GM15510 (cell line): ENCODE results near the gene SLC22A17.

ENCODE experiments used
- POLR2A ChIP-seq: IDR thresholded peaks from 3 replicates; pipeline ENCODE4 v1.6.1; 2011; ENCODE audit warnings: borderline replicate concordance; ENCODE audit not compliant: insufficient read length; ENCODE audit errors: extremely low read depth

The SLC22A17 gene

GRCh38 chr14:23384364-23385080 is 31.8 kb upstream of the SLC22A17 start:
- TF ChIP-seq POLR2A = no peak

DNA sequence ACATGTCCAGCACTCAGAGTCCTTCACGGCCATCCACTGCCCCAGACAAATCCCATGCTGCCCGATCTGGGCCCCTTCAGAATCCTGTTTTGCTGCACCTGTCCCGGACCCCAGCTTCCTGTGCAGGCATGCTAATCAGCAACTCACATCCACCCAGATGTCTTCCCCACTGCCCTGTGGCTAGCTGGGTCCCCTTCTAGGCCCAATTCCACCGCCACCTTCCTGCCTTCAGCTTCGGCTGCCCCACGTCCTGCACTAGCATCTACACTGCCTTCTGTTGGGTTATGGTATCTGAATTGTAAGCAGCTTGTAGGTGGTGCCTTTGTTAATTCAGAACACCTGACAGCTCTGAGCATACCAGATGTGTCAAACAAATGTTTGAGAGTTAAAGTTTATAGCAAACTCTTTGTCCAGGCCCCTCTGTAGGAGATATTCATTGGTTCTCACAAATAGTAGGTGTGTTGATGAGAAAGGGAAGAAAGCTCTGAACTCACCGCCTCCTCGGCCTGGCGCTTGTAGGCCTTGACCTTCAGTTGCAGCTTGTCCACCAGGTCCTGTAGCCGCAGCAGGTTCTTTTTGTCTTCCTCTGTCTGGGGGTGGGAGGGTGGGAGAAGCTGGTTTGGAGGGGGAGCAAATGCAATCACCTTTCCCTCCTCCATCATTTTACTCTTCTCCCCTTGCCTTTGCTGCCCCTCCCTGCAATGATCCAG is 30.2 kb upstream of the SLC22A17 start:
- TF ChIP-seq POLR2A = no peak

GRCh38 chr14:23382276-23382675 is 29.6 kb upstream of the SLC22A17 start:
- no peak for TF ChIP-seq POLR2A

- TF ChIP-seq POLR2A = no peak
These were observed 29.2 kb upstream of the SLC22A17 start for GRCh38 chr14:23381871-23382270.

DNA sequence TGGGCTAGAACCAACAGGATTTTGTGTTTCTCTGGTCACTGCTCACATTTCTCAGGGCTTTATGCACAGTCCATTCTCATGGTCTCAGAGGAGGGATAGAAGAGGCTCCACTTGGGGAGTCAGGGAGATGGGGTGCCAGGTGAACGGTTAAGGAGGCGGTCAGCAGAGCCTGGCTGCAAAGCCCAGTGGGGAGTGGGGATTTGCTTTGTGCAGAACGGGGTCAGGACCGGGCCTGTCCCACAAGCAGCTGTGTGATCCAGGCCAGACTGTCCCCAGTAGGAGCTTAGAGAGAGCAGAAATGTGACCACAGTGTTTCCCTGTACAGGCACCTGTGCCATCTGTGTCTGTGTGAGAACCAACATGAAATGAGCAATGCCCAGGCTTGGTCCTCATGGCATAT is 28.3 kb upstream of the SLC22A17 start:
- no peak for TF ChIP-seq POLR2A

DNA sequence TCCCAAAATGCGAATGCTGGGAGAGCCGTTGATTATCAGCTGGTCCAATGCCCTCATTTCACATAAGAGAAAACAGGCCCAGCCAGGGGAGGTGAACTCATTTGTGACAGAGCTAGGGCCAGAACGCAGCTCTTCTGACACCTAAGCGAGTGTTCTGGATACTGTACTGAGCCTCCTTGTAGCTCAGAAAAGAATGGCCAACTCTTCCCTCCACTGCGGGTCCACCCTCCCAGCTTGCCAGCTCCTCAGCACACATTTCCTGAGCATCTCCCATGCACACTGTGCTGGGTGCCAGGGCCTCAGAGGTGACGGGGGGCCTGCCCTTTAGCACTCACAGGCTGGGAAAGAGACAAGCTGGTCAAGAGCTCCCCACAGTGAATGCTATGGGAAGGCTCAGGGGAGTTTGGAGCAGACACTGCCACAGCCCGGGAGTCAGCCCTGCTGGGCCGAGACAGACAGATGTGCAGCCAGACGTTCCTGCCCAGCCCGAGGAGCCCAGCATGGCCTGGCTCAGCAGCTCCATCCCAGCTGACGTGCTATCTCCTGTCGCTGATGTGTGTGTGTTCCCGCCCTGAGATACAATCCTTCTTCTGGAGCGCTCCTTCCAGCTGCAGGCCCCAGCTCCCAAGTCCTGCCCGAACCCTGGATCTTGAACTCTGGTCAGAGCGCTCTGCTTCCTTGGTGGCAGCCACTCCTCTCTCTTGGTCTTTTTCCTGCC is 27.7 kb upstream of the SLC22A17 start:
- TF ChIP-seq POLR2A = no peak

DNA sequence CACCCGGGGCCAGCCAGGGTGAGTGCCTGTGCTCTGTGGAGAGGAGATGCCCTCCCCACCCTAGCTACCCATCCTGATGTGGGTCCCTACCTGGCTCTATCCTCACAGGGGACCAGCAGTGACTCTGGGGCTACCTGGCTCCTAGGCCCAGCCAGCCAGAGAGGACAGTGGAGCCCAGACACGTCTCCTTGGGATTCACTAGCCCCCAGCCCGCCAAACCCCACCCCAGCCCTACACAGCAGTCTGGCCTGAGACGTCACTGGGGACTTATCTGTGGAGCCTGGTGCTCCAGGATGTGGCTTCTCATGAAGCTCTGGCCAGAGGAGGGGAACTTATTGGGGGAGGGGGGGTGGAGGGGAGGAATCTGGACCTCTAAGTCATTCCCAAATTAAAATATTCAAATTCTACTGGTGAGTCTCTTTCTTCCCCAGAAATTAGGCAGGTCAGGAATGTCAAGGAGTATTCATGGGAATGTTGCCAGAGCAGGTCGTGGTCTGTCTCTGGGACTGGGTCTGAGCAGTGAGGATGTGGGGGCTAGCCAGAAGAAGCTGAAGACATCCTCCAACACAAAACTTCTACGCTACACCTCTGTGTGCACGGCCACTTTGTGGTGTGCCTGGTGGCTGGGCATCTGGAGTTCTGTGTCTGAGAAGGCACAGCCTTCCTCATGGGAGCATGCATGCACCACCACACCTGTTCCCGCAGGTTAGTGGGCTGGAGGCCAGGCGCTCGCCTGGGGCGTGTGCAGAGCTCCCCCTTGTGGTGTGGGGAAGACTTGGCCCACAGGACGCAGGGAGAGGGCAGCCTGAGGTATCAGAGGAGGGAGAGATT is 26.9 kb upstream of the SLC22A17 start:
- TF ChIP-seq POLR2A = no peak

DNA sequence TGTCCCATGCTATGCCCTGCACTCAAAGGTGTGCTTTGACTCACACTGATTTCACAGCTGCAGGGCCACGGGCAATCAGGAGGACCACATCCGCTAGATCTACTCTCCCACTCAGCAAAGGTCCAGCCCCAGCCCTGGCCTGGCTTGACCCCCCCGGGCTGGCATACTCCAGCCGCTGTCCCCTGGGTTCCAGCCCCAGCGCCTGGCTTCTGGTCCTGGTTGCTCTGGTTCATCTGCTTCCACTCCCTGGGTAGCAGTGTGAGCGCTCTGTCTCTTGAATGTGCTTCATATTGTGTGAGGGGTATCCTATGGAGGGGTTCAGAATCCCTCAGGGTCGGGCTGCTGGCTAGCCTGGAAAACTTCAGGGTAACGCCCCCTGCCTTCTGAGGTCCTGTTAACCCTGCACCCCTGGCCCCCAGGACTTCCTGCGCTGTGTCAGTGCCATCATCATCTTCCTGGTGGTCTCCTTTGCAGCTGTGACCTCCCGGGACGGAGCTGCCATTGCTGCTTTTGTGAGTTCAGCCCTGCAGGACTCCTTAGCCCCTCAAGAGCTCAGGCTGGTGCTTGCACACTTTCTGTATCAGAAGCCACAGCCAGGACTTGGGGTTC is 26.0 kb upstream of the SLC22A17 start:
- no peak for TF ChIP-seq POLR2A

DNA sequence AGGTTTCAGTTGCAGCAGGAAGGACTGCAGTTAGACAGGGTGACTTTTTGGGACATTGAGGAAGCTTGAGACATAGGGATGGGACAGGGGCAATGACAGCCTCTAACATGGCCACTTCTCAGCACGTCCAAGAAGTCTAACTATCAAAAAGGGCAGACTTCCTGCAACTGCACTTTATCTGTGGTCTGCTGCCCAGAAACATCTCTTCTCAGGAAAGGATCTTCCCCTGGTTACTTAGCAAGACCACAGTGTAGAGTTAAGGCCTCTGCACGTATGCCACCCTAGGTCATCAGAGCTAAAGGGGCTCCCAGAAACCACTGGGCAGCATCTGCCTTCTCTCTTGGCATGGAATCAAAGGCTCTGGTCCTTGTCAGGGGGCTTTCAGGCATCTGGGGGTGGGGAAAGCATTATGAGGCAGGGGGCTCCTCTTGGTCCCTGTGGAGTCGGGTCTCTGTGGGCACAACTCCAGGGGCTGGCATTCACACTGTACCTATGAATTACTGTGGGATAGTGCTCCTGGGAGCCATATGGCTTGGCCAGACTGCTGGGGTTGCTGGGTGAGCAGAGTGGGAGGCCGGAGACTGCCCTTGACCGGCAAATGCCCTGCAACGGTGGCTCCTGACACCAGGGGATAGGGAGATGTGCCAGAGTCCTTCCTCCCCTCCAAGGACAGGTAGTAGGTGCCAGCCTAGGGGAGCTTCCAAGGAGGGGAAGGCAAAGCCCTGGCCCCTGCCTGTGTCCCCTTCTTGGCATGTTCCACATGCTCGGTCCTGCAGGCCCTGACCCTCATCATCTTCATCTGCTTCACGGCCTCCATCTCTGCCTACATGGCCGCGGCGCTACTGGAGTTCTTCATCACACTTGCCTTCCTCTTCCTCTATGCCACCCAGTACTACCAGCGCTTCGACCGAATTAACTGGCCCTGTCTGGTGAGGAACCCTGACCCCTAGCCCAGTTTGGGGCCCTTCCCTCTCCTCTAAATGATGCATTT is 25.2 kb upstream of the SLC22A17 start:
- no peak for TF ChIP-seq POLR2A

DNA sequence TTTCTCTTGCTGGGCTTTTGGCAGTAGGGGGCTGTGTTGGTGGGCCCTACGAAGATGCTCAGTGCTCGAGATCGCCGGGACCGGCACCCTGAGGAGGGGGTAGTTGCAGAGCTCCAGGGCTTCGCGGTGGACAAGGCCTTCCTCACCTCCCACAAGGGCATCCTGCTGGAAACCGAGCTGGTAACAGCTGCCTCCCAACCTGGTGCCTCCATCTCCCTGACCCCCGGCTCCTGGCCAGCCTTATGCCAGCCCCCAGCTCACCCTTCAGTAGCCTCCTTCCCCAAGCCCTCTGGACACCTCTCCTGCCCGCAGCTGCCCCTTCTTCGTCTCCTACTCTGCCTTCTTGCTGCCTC is 24.5 kb upstream of the SLC22A17 start:
- TF ChIP-seq POLR2A = no peak

- no peak for TF ChIP-seq POLR2A
These were observed 24.0 kb upstream of the SLC22A17 start, which contains the start of gene CMTM5 for GRCh38 chr14:23376482-23377197. TSS of gene CMTM5 (plus strand) at chr14:23377046. CDS start at chr14:23377252, 206 bp downstream.

DNA sequence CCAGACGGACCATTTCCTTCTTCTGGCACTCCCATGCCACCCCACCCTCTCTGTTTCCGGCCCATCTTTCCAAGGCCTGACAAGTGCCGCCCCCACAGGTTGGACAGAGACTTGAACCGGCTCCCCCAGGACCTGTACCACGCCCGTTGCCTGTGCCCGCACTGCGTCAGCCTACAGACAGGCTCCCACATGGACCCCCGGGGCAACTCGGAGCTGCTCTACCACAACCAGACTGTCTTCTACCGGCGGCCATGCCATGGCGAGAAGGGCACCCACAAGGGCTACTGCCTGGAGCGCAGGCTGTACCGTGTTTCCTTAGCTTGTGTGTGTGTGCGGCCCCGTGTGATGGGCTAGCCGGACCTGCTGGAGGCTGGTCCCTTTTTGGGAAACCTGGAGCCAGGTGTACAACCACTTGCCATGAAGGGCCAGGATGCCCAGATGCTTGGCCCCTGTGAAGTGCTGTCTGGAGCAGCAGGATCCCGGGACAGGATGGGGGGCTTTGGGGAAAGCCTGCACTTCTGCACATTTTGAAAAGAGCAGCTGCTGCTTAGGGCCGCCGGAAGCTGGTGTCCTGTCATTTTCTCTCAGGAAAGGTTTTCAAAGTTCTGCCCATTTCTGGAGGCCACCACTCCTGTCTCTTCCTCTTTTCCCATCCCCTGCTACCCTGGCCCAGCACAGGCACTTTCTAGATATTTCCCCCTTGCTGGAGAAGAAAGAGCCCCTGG is 23.0 kb upstream of the SLC22A17 start:
- TF ChIP-seq POLR2A = no peak

GRCh38 chr14:23373041-23373440 is 20.4 kb upstream of the SLC22A17 start:
- TF ChIP-seq POLR2A = no peak

- TF ChIP-seq POLR2A = no peak
These were observed 19.8 kb upstream of the SLC22A17 start, which contains the start of gene IL25 for GRCh38 chr14:23372509-23372908. TSS of gene IL25 (plus strand) at chr14:23372809.
